D721Med (cell line): ENCODE results near the gene PCDHA9.
"Not testable (repeated sequence)": the region's sequence is repeated elsewhere in the genome, so short reads cannot be mapped to it uniquely, and the experiment has no call there.

Source experiments
- DNase-seq: peaks from one replicate; pipeline ENCODE4 v3.0.0; 2011; ENCODE audit warnings: low spot score; ENCODE audit not compliant: insufficient read length
- FAIRE-seq: peaks from 2 replicates; lab custom pipeline; 2011; peaks lifted over from hg19 to GRCh38; lab: Jason Lieb, UNC
- TF ChIP-seq, protein P1 (sequence below): IDR thresholded peaks from 2 replicates; pipeline ENCODE4 v1.5.1; 2012; ENCODE audit warnings: mild to moderate bottlenecking, control low read depth; ENCODE audit not compliant: insufficient read depth; ENCODE audit errors: missing control alignments

PCDHA9 gene

GRCh38 chr5:140808889-140809291, 39.3 kb upstream of the PCDHA9 start:
- TF ChIP-seq, protein P1, sequence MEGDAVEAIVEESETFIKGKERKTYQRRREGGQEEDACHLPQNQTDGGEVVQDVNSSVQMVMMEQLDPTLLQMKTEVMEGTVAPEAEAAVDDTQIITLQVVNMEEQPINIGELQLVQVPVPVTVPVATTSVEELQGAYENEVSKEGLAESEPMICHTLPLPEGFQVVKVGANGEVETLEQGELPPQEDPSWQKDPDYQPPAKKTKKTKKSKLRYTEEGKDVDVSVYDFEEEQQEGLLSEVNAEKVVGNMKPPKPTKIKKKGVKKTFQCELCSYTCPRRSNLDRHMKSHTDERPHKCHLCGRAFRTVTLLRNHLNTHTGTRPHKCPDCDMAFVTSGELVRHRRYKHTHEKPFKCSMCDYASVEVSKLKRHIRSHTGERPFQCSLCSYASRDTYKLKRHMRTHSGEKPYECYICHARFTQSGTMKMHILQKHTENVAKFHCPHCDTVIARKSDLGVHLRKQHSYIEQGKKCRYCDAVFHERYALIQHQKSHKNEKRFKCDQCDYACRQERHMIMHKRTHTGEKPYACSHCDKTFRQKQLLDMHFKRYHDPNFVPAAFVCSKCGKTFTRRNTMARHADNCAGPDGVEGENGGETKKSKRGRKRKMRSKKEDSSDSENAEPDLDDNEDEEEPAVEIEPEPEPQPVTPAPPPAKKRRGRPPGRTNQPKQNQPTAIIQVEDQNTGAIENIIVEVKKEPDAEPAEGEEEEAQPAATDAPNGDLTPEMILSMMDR, result no peak
- DNase-seq, result no peak
- no peak for FAIRE-seq

- FAIRE-seq (no peak), DNase-seq (no peak)
- TF ChIP-seq, protein P1, result no peak
These were observed 26.6 kb upstream of the PCDHA9 start, which contains the start of gene PCDHA5 for GRCh38 chr5:140821375-140822280. TSS of gene PCDHA5 (plus strand) at chr5:140821613.

- DNase-seq (no peak), FAIRE-seq (no peak)
- TF ChIP-seq, protein P1, result no peak
These were observed 25.9 kb upstream of the PCDHA9 start for GRCh38 chr5:140822281-140822629.

DNA sequence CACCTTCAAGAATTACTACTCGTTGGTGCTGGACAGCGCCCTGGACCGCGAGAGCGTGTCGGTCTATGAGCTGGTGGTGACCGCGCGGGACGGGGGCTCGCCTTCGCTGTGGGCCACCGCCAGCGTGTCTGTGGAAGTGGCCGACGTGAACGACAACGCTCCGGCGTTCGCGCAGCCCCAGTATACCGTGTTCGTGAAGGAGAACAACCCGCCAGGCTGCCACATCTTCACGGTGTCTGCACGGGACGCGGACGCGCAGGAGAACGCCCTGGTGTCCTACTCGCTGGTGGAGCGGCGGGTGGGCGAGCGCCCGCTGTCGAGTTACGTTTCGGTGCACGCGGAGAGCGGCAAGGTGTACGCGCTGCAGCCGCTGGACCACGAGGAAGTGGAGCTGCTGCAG, 25.2 kb upstream of the PCDHA9 start:
- FAIRE-seq, DNase-seq: not testable (repeated sequence)

- DNase-seq (no peak), FAIRE-seq (no peak)
- TF ChIP-seq, protein P1, result no peak
These were observed 24.7 kb upstream of the PCDHA9 start for GRCh38 chr5:140823475-140823874.

- FAIRE-seq, result peak; percentile 77
- no peak for DNase-seq
- TF ChIP-seq, protein P1, result peak; percentile 49
These were observed 20.3 kb upstream of the PCDHA9 start, which contains the start of gene PCDHA6 for GRCh38 chr5:140827704-140828361. TSS of gene PCDHA6 (plus strand) at chr5:140827960. CDS start at chr5:140828092, 132 bp downstream.

GRCh38 chr5:140828362-140828737, 19.8 kb upstream of the PCDHA9 start:
- TF ChIP-seq, protein P1, result peak; percentile 45
- DNase-seq (no peak), FAIRE-seq (no peak)

- not testable (repeated sequence) for FAIRE-seq, DNase-seq
These were observed 18.4 kb upstream of the PCDHA9 start for GRCh38 chr5:140829511-140830501.
